SW 1271 (cell line): ENCODE measurements around the gene ABCA7.

Experiments used
- DNase-seq, 2 experiments: peaks; one replicate each; lab custom pipeline; 2025; lab: John Stamatoyannopoulos, UW

Gene ABCA7

DNA sequence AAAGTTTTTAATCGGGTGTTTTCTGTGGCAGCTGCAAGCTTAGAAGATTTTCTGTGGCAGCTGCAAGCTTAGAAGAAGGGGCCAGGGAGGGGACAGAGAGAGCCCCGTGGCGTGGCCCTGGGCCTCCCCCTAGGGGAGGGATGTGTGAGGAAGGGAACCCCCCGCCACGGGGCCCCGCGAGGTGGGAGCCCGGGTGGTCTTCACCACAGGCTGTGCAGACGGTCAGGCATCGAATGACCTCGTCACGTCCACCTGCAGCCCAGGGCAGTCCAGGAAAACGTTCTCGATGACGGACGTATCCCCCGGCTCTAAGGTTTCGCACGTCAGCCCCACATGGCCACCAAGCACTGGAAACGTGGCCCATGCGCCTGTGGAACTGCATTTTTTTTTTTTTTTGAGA lies 46.7 kb downstream of the ABCA7 start:
- no peak for DNase-seq

DNA sequence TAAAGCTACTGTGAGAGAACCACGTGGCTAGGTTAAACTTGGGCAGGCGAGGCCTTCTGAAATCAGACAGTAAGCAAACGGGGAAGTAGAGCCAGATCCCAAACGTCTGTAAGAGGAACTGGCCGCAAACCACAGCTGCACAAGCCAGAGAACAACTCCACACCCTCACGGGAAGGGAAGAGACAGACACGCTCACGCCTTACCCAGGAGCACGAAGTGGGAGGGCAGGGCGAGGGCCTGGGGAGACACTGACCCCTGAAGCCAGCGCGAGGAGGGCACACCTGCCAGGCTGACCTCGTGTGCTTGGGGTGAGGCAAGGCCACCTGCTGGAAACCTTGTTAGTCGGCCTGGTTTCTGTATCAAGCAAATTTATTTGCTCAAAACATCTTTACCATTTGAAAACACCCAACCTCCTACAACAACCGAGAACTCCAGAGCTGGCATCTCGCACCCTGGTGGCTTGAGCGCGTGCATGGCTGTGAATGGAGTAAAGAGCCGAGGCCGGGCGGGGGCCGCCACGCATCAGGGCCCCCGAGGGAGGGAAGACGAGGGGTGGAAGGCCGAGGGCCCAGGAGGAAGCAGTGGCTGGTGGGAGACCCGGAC lies 48.0 kb downstream of the ABCA7 start:
- DNase-seq, result no peak

DNA sequence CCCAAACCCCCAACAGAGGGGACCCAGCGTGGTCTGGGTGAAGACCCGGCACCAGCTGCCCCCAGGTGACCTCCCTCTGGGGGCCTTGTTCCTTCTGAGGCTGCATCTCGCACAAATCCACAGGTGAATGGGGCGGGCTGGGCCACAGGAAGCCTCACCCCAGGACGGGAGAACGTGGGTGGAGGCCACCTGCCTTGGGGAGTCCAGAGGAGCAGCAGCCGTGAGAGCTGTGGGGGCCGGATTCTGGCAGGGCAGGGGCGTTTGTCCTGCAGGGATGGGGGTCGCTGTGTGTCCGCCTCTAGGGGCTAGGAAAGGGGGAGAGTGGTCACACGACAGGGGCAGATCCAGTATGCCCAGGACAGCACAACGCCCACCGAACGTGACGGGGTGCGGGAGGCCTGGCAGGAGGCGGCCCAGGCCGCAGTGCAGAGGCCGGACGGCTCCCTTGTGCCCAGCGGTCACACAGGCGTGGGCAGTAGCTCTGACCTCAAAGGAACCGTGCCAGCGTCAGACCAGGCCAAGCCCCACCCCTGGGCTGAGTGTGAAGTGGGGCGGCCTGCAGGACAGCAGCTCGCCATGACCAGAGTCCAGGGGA lies 48.6 kb downstream of the ABCA7 start:
- no peak for DNase-seq

GRCh38 chr19:1089126-1089771 lies 49.3 kb downstream of the ABCA7 start:
- no peak for DNase-seq

DNA sequence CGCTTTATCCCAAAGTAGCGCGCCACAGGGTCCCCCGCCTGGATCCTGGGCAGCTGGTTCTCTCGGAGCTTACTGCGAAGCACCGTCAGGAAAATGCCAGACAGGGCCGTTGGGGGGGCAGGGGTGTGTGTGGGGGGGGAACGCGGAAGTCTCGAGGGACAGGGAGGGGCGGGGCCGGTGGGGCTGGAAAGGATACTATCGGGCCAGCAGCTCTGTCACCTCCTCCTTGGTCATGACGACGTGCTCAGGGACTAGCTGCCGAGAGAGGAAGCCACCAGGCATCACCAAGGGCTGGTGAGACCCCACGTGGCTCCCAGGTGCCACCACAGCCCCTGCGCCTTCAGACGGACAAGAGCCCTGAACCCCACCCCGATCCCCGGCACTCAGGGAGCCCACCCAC lies 50.0 kb downstream of the ABCA7 start:
- DNase-seq, result no peak

GRCh38 chr19:1090731-1091543 lies 51.0 kb downstream of the ABCA7 start:
- no peak for DNase-seq

- no peak for DNase-seq
These were observed 51.8 kb downstream of the ABCA7 start for GRCh38 chr19:1091544-1092175.

GRCh38 chr19:1093330-1093729 lies 53.4 kb downstream of the ABCA7 start:
- no peak for DNase-seq

DNA sequence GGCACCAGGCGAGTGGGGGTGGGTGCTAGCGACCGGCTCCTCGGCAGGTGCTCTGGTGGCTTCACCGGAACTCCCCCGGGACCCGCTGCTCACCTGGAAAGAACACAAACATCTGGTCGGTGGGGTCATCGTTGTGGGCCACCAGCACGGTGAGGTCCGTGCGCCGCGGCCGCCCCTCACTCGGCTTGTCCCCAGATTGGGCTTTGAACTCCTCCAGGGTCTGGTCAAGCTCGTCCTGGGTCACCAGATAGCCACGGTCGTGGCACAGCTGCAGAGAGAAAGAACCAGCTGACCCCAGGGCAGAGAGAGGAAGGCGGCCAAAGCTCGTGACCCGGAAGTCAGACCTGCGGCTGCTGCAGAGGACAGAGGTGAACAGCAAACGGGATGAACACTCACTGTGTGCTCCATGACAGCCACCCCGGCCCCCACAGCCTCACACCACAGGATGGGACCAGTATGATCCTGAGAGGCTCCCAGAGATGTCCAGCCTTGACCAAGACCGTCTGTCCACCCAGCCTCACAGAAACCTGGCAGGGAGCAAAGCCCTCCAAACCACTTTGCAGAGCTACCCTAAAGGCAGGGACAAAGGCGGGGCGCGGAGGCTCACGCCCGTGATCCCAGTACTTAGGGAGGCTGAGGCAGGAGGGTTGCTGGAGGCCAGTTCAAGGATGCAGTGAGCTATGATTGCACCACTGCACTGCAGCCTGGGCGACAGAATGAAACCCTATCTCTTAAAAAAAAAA lies 54.1 kb downstream of the ABCA7 start:
- DNase-seq, result no peak

DNA sequence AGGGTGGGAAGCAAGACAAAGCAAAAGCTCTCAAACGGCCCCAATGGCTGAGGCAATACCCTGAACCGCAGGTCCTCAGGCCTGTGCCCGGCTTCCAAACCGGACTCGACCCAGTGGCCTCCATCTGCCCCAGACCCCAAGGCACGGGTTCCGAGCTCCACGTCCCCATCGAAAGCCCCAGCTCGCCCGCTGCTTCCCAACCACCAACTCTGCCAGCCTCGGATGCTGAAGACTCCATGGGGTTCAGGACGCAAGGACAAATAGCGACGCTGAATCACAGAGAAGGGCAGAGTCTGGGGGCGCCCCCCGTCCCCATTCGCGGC lies 54.7 kb downstream of the ABCA7 start:
- DNase-seq, result no peak

DNA sequence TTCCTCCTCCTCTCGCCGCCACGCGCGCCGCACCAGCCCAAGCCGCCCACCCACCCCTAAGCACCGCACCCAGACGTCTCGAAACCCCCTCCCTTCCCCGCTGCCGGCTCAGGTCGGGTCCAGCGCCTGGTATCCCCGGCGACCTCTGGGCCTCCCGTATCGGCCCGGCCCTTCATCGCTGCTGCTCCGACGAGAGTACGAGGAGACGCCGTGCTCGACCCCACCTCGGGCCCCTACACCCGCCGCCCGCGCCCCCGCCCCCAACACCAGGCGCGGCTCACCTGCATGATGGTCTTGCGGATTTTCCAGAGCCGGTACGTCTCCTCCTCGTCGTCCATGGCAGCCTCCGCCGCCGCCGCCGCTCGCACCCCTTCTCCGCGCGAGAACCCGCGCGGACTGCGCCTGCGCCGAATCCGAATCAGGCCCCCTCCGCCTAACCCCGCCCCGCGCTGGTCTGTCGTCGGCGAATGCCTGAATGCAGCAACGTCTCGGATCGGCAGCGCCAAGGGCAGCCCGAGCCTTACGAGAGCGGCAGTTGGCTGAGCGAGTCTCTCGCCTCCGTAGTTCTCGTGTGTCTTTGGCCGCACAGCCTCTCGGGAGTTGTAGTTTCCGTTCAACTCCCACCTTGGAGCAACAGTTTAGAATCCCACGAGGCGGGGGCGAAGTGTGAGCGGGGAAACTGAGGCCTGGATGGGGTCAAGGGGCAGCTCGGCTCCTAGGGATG lies 55.2 kb downstream of the ABCA7 start, which contains the start of gene POLR2E:
POLR2E (minus strand) TSS at position 398 of the 724 bp plus-strand sequence; CDS start at position 338, 60 bp downstream.
- DNase-seq, result peak; percentile 89 to 95

DNA sequence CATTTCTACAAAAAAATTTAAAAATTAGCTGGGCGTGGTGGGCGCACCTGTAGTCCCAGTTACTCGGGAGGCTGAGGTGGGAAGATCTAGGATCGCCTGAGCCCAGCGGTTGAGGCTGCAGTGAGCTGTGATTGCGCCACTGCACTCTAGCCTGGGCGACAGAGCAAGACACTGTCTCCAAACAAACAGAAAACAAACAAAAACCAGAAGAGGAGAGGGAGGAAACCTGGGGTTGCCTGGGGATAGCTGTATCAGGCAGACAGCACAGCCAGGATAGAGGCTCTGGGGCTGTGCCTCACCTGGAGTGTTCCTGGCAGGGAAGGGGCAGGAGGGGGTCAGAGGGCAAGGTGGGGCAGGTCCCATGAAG lies 57.9 kb downstream of the ABCA7 start:
- DNase-seq, result no peak

DNA sequence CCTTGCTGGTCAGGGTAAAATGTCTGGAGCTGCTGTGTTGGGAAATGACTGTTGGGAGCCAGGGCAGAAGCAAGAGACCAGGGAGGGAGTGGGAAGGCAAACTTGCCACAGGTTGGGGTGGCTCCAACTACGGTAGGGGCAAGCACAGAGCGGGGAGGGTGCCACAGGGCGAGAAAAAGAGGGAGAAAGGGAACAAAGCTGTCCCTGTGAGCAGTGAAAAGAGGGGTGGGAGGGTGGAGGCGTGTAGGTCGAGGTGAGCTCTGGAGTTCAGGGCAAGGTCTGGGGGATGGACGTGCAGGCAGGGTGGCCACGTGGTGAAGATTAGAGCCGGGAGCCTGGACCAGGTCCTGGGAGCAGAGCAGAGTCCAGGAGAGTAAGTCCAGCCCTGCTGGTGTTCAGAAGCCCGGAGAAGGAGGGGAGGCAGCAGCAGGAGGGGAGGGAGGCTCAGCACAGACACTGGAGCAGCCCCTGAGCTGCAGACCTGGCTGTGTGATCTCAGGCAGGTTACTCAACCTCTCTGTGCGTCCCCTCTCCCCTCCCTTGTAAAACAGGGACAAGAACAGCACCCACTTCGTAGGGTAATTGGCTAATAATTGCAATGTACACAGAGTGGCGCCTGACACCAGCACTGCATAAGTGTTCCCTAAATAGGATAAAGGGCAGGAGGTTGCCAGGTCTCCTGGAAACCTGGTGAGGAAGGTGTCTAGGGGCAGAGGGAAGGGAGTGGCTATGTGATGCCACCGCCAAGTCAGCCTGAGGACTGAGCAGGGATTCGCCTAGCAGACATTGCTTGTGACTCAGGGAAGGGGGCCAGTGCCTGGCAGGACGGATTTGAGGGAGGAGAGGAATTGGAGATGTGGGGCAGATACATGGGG lies 58.5 kb downstream of the ABCA7 start:
- DNase-seq, result no peak

DNA sequence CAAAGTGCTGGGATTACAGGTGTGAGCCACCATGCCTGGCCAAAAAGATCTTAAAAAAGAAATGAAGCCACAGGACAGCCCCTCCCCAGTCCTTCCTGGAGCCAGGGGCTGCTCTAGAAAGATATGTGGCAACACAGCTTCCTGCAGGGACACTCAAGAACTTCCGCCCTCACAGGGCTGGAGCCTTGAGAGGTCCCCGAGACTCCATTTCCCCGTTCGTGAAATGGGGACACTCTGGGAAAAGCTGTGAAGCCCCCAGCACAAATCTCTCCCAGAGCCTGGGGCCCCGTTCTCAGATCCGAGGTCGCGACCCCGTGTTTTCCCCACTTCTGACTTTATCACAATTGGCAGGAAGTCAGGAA lies 61.4 kb downstream of the ABCA7 start:
- DNase-seq, result no peak

DNA sequence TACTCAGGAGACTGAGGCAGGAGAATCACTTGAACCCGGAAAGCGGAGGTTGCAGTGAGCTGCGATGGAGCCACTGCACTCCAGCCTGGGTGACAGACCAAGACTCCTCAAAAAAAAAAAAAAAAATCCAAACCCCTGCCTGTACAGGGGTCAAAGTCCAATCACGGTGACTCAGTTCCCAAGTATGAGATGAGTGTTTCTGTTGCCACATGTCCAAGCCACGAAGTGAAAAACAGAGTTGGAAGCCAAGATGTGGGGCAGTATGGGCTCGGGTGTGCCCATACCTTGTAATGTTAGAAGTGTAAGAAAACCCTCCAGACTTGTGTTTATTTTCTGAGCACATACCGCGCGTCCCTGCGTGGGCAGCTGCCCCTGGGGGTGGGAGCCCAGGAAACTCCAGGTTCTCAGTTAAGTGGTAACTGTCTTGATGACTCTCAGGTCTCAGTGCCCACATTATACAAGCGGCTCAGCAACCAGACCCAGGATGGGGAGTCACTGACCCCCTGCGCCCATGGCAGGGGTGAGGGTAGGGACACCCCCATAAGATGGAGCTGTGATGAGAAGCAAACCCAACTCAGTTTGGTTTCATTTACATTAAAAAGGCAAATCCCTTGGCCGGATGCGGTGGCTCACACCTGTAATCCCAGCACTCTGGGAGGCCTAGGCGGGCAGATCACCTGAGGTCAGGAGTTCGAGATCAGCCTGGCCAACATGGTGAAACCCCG lies 62.7 kb downstream of the ABCA7 start:
- DNase-seq, result peak; percentile 88 to 95

GRCh38 chr19:1103132-1103707 lies 63.3 kb downstream of the ABCA7 start:
- DNase-seq, result no peak

DNA sequence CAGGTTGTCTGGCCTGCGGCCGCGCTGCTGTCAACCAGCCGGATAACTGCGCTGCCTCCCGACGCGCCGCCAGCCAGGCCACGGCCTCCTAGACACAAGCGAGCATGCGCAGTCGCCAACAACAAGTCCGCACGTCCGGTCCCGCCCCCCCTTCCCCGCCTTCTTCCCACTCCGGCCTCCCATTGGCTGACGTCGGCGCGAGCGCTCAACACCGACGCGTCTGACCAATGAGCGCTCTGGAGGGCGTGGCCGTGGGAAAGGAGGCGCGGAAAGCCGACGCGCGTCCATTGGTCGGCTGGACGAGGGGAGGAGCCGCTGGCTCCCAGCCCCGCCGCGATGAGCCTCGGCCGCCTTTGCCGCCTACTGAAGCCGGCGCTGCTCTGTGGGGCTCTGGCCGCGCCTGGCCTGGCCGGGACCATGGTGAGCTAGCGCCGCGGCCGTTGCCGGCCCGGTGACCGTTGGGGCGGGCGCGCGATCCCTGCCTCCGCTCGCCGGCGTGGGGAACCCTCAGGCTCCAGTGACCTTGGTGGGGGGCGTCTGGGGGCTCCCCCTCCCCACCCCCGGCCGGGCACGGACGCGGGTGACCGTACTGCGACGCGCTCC lies 63.9 kb downstream of the ABCA7 start, which contains the start of gene GPX4:
GPX4 (plus strand) TSS at position 287 of the 603 bp plus-strand sequence; CDS start at position 337, 50 bp downstream.
- DNase-seq, result peak; percentile 83 to 95

GRCh38 chr19:1104311-1105007 lies 64.6 kb downstream of the ABCA7 start:
- DNase-seq, result peak; percentile 53 to 55
